Posterior vena cava (tissue), 2 donors: ENCODE data around the gene MYO18A. TPM values are rescaled to one million over a fixed set of nuclear protein-coding genes. Genes with fewer than 3 reads are reported as not detected.
A peak's percentile ranks its signal among the peaks of the same experiment; 100 is the strongest.

ENCODE experiments used
- DNase-seq: peaks from one replicate; pipeline ENCODE4 v3.0.0-alpha.2; 2020; ENCODE audit warnings: low spot score
- intact Hi-C, 2 donors: fragments of 100-400 bp; cut with DNase I; formaldehyde crosslinking; loops; one replicate each; pipeline versions ENCODE4 v1.14.1 to v1.14.2; 2022 to 2023
- total RNA-seq, 2 donors: library from RNA; stranded (reverse); fragmentation: NEBNext Ultra II Directional; extraction: Animal tissue kit (Norgen Biotek cat#: 25700); gene quantifications; one replicate each; pipeline ENCODE4 v1.2.1, GENCODE V29; 2021
- donor health status: DM: yes; HTN: yes; CAD: no.
- donor health status: DM: yes; HTN: yes; CAD: no.

Gene MYO18A
- total RNA-seq, 2 donors from 2014 or later, result 76.3 to 87.9 TPM

DNA sequence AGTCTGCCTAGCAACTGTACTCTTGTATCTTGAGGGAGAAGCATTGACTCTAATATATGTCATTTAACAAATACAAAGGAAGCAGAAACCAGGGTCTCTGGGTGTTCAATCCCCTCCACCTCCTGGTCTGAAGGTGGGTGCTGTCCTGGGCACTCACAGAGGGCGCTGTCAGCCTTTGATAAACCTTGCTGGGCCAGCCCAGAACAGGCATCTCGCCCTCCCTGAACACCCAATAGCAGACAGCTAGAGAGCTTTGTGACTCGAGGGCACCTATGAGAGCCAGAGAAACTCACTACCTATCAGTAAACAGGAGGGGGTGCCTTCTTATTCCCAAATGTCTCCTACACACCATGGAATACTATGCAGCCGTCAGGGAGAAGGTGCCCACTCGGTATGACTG, 143.6 kb downstream of the MYO18A start:
- intact Hi-C loops, result no loop called here
- no peak for DNase-seq

GRCh38 chr17:29034510-29034909, 145.7 kb downstream of the MYO18A start:
- DNase-seq, result no peak
- intact Hi-C loops, result no loop called here

DNA sequence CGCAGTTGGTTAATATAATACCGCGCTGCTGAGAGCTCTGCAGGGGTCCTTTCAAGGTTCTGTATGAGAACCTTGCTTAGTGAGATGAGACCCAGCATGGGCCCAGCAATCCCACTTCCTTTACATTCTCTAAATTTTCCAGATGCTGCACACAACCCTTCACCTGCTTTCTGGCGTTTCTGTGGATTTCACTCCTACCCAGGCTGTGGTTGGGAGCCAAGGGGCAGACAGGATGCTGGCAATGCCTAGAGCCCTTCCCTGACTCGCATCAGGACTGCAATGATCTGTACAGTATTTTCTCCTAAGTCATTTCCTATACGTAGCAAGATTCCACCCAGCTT, 147.4 kb downstream of the MYO18A start:
- DNase-seq, result peak; percentile 9
- intact Hi-C loops, result no loop called here

DNA sequence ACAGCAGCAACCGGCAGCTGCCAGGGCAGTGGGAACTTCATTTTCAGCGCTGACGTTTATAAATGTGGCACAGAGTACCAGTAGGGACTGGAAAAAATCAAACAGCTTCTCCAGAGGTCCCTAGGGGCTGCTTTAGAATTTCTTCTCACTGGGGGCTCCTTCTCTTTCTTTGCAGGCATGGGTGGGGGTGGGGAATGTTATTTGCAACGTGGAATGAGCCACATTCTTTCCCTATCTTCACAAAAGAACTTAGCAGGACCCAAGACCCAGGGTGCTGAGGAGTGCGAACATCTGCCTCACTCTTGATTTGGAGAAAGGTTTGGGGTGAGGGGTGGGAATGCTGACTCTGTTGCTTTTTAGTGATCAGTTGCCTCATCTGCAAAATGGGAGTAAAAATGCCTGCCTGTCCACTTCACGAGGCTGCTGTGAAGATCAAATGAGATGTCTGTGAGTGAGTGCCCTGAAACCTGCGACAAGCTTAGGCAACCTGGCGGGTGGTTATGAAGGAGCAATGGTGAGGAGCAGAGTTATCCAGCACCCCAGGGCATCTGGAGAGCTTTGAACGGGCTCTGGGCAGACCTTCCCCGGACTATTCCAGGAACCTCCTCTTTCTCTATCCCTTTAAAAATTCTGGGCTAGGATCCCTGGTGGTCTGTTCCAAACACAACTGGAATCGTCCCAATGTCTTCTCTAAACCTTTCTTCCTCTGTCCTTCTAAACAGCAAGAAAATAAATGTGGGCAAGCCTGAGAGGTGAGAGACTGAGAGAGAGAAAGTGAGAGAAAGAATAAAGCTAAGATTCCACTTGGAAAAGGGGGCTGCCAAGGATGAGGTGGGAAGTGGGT, 148.0 kb downstream of the MYO18A start:
- intact Hi-C loops, result no loop called here

DNA sequence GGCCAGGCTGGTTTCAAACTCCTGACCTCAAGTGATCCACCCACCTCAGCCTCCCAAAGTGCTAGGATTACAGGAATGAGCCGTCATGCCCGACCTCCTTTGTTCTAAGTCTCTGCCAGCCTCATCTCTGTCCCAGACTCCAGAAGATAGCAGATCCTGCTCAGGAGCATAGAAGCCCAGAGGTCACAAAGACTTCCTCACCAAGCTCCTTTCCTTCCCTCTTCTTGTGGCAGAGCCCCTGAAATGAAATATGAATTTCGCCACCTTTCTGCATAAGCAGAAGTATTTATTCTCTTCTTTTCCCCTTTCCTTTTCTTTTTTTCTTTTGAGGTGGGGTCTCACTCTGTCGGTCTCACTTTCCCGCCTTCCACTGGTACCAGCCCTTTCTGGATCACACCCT, 148.7 kb downstream of the MYO18A start:
- DNase-seq, result no peak
- intact Hi-C loops, result no loop called here

More for the DNA sequence above, 148.0 kb downstream of the MYO18A start:
- peak; percentile 3 for DNase-seq

DNA sequence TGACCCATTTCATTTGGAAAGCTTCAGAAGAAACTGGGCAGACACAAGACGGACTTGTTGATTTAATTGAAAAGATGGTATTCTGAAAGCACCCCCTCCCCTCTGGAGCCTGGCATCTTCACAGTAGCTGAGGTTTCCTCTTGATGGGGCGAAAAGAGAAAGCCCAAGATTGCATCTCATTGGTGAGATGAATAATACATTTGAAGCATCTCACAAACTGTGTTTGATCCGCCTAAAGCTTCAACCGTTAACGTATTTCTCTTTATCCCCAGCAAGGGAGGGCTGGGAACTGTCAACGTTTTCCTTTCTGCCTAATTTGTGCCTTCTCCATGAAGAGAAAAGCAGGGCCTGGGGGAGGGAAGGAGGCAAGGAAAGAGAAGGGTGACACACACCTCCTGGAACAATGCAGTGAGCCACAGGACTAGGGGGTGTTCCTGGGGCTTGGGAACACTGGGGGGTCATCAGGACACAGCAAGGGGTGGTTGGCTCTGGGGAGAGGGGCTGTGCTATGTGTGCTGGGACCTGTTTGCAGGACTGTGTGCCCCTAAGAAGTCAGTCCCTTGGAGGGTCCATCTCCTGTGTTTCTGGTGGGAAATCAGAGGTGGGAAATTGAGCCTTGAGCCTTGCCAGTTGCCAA, 155.8 kb downstream of the MYO18A start:
- no peak for DNase-seq
- intact Hi-C loops, result no loop called here

DNA sequence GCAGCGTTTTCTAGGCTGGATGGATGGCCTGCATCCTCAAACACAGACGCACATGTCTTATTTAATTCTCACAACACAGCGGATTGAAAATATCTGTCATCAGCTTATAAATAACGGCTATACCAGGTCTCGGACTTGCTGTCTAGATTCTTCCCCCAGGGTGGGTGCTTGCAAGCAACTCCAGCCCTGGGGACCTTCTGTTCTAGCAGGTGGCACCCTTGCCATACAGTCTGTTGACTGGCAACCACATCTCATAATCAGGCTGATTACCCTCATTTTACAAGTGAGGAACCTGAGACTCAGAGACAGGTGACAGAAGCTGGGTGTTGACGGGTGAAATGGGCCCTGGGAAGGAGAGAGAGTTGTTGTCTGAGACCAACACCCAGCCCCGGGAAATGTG, 158.1 kb downstream of the MYO18A start:
- intact Hi-C loops, result no loop called here
- peak; percentile 37 for DNase-seq

DNA sequence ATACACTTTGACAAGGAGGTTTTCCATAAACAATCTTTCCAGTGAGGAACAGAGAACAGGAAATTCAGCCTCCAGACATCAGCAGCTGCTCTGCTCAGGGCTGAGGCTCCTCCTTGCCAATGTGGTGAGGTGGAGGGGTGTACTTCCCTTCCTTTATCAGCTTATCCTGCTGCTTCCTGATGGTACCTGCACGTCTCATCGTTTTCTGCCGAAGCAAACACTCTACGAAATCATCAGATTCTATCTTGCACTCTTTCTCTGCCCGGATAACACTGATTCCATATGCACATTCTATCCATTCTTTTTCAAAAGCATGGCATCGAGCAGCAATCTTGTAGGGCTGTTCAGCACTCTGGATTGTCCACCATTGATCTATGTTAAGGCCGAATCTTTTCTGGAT, 159.0 kb downstream of the MYO18A start:
- intact Hi-C loops, result no loop called here
- peak; percentile 10 for DNase-seq

Other genes with a start within 250 kb of the MYO18A start
- 10 to 100 TPM; 26.7 to 32.3 TPM for gene PHF12, start 228.9 kb downstream of the MYO18A start, total RNA-seq
- not detected for gene SEZ6, start 174.4 kb downstream of the MYO18A start, total RNA-seq
- gene PIPOX, start 137.3 kb downstream of the MYO18A start, total RNA-seq, result 1 to 10 TPM; 1.2 to 2.1 TPM
- gene CRYBA1, start 66.5 kb upstream of the MYO18A start, total RNA-seq, result not detected
- gene NUFIP2, start 113.8 kb upstream of the MYO18A start, total RNA-seq, result 10 to 100 TPM; 39.6 to 46.9 TPM
- 10 to 100 TPM; 70.8 to 78.1 TPM for gene TAOK1, start 210.0 kb upstream of the MYO18A start, total RNA-seq